Measurements from ENCODE around the gene FGF14. TPM values are rescaled to one million over a fixed set of nuclear protein-coding genes. Genes with fewer than 3 reads are reported as not detected.
"Not testable (repeated sequence)": the region's sequence is repeated elsewhere in the genome, so short reads cannot be mapped to it uniquely, and the experiment has no call there.

FGF14 gene
- total RNA-seq, 2 experiments from 2014 or later, result not detected

DNA sequence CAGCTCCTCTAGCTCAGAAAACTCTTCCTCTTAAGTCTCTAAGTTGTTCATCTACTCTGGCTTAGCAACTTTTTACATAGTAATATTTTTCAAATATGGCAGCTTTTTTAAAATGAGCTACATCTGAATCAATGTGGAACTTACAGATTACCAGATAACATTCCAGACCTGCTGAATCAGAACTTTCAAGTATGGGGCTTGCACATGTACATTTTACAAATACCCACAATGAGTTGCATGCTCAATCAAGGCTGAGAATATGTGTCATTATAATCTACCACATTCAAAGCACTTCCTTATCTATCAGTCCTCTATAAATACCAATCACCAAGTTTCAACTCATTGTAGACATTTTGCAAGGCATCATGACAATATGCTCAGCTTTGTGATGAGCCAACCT lies 383.1 kb downstream of the FGF14 start:
- no TSS peak for BruUV-seq (replicated peaks)
- Histone ChIP-seq H3K4me1 (ENCODE audit: insufficient read depth, low read length, poor library complexity, severe bottlenecking) (no peaks in the 10 kb centered on the region), H4K20me1 (ENCODE audit: insufficient read depth, low read length) (no peaks in the 10 kb centered on the region), H3K79me2 (ENCODE audit: insufficient read depth, low read depth, low read length) (no peaks in the 10 kb centered on the region), H3K4me2 (ENCODE audit: low read length) (no peak overlapping the region), H3K27ac (ENCODE audit: low read depth, low read length, poor library complexity, severe bottlenecking) (no peak overlapping the region), H3K9me3 (ENCODE audit: low read length) (no peaks in the 10 kb centered on the region), H2AFZ (ENCODE audit: low read length) (no peak overlapping the region), H3K36me3 (ENCODE audit: insufficient read depth, low read length) (no peaks in the 10 kb centered on the region), H3K4me3 (ENCODE audit: low read depth, low read length, poor library complexity, severe bottlenecking) (no peak overlapping the region), H3K9me2 (ENCODE audit: insufficient read depth, low read length) (no peaks in the 10 kb centered on the region)
- CTCF ChIA-PET (ENCODE audit: unreplicated experiment), result no interaction called here
- intact Hi-C loops (cut with micrococcal nuclease; ENCODE audit: unreplicated experiment), result no loop called here
- POLR2A ChIA-PET, result no interaction called here
- no peak for DNase-seq (ENCODE audit: low spot score)
- TF ChIP-seq, protein P1, sequence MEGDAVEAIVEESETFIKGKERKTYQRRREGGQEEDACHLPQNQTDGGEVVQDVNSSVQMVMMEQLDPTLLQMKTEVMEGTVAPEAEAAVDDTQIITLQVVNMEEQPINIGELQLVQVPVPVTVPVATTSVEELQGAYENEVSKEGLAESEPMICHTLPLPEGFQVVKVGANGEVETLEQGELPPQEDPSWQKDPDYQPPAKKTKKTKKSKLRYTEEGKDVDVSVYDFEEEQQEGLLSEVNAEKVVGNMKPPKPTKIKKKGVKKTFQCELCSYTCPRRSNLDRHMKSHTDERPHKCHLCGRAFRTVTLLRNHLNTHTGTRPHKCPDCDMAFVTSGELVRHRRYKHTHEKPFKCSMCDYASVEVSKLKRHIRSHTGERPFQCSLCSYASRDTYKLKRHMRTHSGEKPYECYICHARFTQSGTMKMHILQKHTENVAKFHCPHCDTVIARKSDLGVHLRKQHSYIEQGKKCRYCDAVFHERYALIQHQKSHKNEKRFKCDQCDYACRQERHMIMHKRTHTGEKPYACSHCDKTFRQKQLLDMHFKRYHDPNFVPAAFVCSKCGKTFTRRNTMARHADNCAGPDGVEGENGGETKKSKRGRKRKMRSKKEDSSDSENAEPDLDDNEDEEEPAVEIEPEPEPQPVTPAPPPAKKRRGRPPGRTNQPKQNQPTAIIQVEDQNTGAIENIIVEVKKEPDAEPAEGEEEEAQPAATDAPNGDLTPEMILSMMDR (conservative IDR thresholded peaks at IDR 0.05; ENCODE audit: low read length), result no peak
- TF ChIP-seq EZH2phosphoT487 (IDR thresholded peaks at IDR 0.05; ENCODE audit: borderline replicate concordance, low read depth, low read length), result no peak

GRCh38 chr13:102017248-102017647 lies 384.6 kb downstream of the FGF14 start:
- Histone ChIP-seq H3K4me3 (ENCODE audit: low read depth, low read length, poor library complexity, severe bottlenecking) (no peak overlapping the region), H3K79me2 (ENCODE audit: insufficient read depth, low read depth, low read length) (no peaks in the 10 kb centered on the region), H2AFZ (ENCODE audit: low read length) (no peak overlapping the region), H3K4me2 (ENCODE audit: low read length) (no peak overlapping the region), H4K20me1 (ENCODE audit: insufficient read depth, low read length) (no peaks in the 10 kb centered on the region), H3K4me1 (ENCODE audit: insufficient read depth, low read length, poor library complexity, severe bottlenecking) (no peaks in the 10 kb centered on the region), H3K9me2 (ENCODE audit: insufficient read depth, low read length) (no peaks in the 10 kb centered on the region), H3K36me3 (ENCODE audit: insufficient read depth, low read length) (no peaks in the 10 kb centered on the region), H3K27ac (ENCODE audit: low read depth, low read length, poor library complexity, severe bottlenecking) (no peak overlapping the region), H3K9me3 (ENCODE audit: low read length) (no peaks in the 10 kb centered on the region)
- POLR2A ChIA-PET, result no interaction called here
- no peak for DNase-seq (ENCODE audit: low spot score)
- BruUV-seq (replicated peaks), result no TSS peak
- TF ChIP-seq, protein P1 (conservative IDR thresholded peaks at IDR 0.05; ENCODE audit: low read length), result no peak
- no peak for TF ChIP-seq EZH2phosphoT487 (IDR thresholded peaks at IDR 0.05; ENCODE audit: borderline replicate concordance, low read depth, low read length)
- intact Hi-C loops (cut with micrococcal nuclease; ENCODE audit: unreplicated experiment), result no loop called here
- CTCF ChIA-PET (ENCODE audit: unreplicated experiment), result no interaction called here

GRCh38 chr13:102012299-102013293 lies 389.3 kb downstream of the FGF14 start:
- Histone ChIP-seq H3K79me2 (ENCODE audit: insufficient read depth, low read depth, low read length) (no peaks in the 10 kb centered on the region), H2AFZ (ENCODE audit: low read length) (no peak overlapping the region), H3K36me3 (ENCODE audit: insufficient read depth, low read length) (no peaks in the 10 kb centered on the region), H3K27ac (ENCODE audit: low read depth, low read length, poor library complexity, severe bottlenecking) (no peak overlapping the region), H4K20me1 (ENCODE audit: insufficient read depth, low read length) (no peaks in the 10 kb centered on the region), H3K9me2 (ENCODE audit: insufficient read depth, low read length) (no peaks in the 10 kb centered on the region), H3K4me1 (ENCODE audit: insufficient read depth, low read length, poor library complexity, severe bottlenecking) (no peaks in the 10 kb centered on the region), H3K9me3 (ENCODE audit: low read length) (no peaks in the 10 kb centered on the region), H3K4me3 (ENCODE audit: low read depth, low read length, poor library complexity, severe bottlenecking) (no peak overlapping the region), H3K4me2 (ENCODE audit: low read length) (no peak overlapping the region)
- POLR2A ChIA-PET, result no interaction called here
- TF ChIP-seq EZH2phosphoT487 (IDR thresholded peaks at IDR 0.05; ENCODE audit: borderline replicate concordance, low read depth, low read length), result no peak
- TF ChIP-seq, protein P1 (conservative IDR thresholded peaks at IDR 0.05; ENCODE audit: low read length), result no peak
- no TSS peak for BruUV-seq (replicated peaks)
- CTCF ChIA-PET (ENCODE audit: unreplicated experiment), result no interaction called here
- intact Hi-C loops (cut with micrococcal nuclease; ENCODE audit: unreplicated experiment), result no loop called here
- no peak for DNase-seq (ENCODE audit: low spot score)

DNA sequence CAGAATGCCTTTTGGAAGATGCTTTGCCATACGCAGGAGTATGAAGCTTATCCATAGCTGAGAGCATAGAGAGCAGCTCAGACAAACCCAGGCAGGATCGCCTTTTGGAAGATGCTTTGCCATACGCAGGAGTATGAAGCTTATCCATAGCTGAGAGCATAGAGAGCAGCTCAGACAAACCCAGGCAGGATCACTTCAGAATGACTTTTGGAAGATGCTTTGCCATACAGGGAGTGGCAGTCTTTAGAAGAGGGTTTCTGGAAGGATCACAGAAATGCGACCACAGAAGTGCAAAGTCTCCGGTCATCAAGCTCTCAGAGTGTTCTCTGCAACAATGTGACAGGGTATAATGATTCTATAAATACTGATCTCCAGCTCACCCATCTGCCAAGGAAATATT lies 390.4 kb downstream of the FGF14 start:
- H3K9me2 ChIP-seq (ENCODE audit: insufficient read depth, low read length); DNase-seq (ENCODE audit: low spot score); BruUV-seq (replicated peaks); H3K27ac ChIP-seq (ENCODE audit: low read depth, low read length, poor library complexity, severe bottlenecking); CTCF ChIA-PET (ENCODE audit: unreplicated experiment); H2AFZ ChIP-seq (ENCODE audit: low read length); H4K20me1 ChIP-seq (ENCODE audit: insufficient read depth, low read length); intact Hi-C loops (cut with micrococcal nuclease; ENCODE audit: unreplicated experiment); H3K9me3 ChIP-seq (ENCODE audit: low read length); POLR2A ChIA-PET; H3K4me1 ChIP-seq (ENCODE audit: insufficient read depth, low read length, poor library complexity, severe bottlenecking); H3K36me3 ChIP-seq (ENCODE audit: insufficient read depth, low read length); H3K4me3 ChIP-seq (ENCODE audit: low read depth, low read length, poor library complexity, severe bottlenecking); H3K79me2 ChIP-seq (ENCODE audit: insufficient read depth, low read depth, low read length); H3K4me2 ChIP-seq (ENCODE audit: low read length): not testable (repeated sequence)
